ENCODE results near the gene PITPNM1.

Gene PITPNM1

DNA sequence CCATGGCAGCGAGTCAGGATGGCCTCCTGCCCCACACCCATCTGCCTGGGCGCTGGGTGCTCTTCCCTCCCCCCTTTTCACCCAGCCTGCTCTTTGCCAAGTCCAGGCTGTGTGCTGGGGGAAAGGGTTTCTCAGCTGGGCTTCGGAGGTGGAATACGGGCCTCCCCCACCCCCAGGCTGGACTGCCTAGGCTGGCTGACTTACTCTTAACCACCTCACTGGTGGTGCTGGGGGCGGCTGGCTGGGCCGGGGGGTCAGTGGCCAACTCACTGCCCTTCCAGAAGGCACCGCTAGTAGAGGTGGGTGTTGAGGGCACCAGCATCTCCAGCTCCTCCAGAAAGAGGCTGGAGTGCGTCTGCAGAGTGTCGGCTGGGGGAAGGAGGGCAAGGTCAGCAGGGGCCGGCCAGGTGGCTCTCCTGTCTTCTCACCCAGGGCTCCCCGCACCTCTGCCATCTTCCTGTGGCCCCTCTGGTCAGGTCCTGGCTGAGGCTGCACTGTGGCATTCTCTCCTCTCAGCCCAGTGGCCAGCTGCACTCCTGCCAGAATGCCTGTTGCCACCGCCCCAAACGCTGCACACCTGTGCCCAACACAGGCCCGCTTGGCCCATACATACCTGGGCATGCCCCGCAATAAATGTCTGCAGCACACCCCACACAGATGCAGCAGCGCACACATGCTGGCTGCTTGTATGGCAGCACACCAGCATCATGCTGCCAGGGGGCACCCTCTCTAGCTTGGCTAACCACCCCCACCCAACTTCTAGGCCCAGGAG is 9.7 kb downstream of the PITPNM1 start:
- POLR2A ChIA-PET (ENCODE audit: low non-redundant PET), result interaction anchor here (0.7 kb wide), 1 partner anchor 39 kb away, joined by 7 read pairs; no protein-coding TSS in a partner anchor
- no peak for DNase-seq (ENCODE audit: low spot score)
- peak overlapping the region; percentile 28; the same call in 1 of the 2 replicates for H3K27ac ChIP-seq
- CTCF ChIA-PET, result no interaction called here
- TF ChIP-seq, protein P1, sequence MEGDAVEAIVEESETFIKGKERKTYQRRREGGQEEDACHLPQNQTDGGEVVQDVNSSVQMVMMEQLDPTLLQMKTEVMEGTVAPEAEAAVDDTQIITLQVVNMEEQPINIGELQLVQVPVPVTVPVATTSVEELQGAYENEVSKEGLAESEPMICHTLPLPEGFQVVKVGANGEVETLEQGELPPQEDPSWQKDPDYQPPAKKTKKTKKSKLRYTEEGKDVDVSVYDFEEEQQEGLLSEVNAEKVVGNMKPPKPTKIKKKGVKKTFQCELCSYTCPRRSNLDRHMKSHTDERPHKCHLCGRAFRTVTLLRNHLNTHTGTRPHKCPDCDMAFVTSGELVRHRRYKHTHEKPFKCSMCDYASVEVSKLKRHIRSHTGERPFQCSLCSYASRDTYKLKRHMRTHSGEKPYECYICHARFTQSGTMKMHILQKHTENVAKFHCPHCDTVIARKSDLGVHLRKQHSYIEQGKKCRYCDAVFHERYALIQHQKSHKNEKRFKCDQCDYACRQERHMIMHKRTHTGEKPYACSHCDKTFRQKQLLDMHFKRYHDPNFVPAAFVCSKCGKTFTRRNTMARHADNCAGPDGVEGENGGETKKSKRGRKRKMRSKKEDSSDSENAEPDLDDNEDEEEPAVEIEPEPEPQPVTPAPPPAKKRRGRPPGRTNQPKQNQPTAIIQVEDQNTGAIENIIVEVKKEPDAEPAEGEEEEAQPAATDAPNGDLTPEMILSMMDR (conservative IDR thresholded peaks at IDR 0.05; ENCODE audit: low read depth), result no peak

DNA sequence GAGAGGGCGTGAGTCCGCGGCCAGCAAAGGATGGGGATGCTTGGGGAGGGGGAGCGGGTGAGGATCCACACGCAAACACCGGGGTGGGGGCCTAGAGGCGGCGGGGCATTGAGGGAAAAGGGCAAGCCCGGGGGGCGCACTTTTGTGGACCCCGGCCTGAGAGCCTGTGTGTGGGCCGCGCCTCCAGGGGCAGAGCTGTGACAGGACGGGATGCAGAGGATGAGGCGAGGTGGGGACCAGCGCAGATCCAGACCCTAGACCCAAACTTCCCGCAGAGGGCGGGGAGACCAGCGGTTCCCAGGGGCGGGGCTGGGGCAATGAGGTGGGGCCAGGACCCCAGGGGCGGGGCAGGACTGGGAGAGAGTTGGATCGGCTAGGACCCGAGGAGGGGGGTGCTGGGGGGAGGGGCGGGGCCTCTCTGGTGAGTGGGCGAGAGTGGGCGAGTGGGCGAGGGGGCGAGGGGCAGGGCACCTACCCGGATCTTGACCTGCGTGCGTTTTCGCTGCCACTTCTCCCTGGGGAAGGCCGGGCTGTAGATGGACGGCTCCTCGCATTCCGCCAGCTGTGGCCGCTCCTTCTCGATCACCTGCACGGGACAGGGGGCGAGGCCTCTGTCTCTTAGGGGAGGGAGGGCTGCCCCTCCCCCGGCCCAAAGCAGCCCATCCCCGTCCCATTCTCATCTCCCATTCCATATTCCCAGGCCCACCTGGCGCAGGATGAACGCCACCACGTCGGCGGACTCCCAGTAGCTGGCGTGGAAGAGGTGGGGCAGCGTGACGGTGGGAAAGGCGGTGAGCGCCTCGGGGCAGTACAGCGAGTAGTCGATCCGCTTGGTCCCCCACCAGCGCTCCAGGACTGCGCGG is 10.6 kb downstream of the PITPNM1 start:
- CTCF ChIA-PET, result no interaction called here
- no peak for DNase-seq (ENCODE audit: low spot score)

DNA sequence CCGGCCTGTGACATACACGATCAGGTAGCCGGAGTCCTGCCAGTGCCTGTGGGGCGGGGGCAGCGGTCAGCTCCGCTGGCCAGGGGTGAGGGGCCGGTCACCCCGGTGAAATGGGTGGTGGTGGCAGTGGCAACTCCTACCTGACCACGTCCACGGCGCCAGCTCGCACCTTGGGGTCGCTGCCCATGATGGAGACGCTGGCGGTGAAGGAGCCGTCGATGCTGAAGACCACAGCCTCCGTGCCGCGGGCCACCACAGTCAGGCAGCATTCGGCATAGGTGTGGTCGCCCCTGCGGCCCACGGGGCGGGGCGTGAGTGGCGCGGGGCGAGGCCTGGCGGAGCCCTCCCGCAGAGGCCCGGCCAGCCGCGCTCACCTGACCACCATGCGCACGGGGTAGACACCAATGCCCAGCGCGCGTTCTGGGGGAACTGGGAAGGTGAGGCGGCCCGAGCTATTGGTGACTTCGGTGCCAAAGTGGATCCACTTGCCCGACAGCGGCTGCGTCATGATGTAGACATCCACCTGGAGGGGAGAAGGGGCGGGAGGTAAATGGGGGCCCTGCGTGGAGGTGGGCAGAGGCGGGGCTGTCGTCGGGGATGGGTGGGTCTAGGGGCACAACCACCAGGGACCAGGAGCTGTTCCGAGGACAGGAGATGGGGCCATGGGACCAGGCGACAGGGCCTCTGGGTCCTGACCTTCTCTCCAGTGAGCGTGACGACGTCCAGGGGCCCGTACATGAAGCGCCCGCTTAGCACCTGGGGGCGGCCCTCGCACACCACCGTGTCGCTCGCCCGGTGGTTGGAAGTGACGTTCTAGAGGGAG is 11.4 kb downstream of the PITPNM1 start:
- POLR2A ChIA-PET (ENCODE audit: low non-redundant PET), result no interaction called here
- TF ChIP-seq, protein P1 (conservative IDR thresholded peaks at IDR 0.05; ENCODE audit: low read depth), result no peak
- DNase-seq (ENCODE audit: low spot score), result no peak
- CTCF ChIA-PET, result no interaction called here
- no peak overlapping the region for H3K27ac ChIP-seq

More for the DNA sequence above, 10.6 kb downstream of the PITPNM1 start:
- POLR2A ChIA-PET (ENCODE audit: low non-redundant PET), result interaction anchor here (0.7 kb wide), 1 partner anchor 39 kb away, joined by 7 read pairs; no protein-coding TSS in a partner anchor
- H3K27ac ChIP-seq, result no peak overlapping the region
- TF ChIP-seq, protein P1 (conservative IDR thresholded peaks at IDR 0.05; ENCODE audit: low read depth), result no peak

DNA sequence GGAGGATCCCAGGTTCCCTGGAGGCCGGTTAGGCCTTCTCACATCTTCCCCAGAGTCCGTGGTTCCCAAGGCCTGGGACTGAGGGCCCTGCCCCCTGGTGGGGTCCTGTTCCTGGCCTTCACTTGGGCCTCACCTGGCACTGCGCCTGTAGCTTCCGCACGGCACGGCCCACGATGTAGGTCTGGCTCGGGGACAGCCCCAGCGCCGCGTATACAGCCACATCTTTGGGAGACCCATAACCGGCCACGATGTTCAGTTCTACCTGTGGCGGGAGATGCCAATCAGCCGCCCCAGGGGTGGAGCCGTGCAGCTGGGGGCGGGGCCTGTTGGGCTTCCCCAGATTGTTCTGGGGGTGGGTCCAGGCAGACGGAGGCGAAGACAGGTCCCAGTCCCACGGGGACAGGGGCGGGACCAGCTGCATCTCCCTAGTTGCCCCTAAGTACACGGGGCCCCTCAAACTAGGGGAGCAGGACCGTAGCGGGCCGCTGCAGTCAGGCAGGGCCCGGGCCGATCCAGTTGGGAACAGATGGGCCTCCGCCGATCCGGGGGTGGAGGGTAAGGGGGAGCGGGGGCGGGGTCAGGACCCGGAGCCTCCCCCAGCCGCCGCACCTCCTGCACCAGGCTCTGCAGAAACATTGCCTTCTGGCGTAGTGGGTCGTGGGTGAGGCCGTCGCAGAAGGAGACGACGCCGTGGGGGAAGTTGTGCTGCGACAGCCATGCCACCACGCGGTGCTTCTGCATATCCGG is 12.2 kb downstream of the PITPNM1 start:
- DNase-seq (ENCODE audit: low spot score), result no peak

DNA sequence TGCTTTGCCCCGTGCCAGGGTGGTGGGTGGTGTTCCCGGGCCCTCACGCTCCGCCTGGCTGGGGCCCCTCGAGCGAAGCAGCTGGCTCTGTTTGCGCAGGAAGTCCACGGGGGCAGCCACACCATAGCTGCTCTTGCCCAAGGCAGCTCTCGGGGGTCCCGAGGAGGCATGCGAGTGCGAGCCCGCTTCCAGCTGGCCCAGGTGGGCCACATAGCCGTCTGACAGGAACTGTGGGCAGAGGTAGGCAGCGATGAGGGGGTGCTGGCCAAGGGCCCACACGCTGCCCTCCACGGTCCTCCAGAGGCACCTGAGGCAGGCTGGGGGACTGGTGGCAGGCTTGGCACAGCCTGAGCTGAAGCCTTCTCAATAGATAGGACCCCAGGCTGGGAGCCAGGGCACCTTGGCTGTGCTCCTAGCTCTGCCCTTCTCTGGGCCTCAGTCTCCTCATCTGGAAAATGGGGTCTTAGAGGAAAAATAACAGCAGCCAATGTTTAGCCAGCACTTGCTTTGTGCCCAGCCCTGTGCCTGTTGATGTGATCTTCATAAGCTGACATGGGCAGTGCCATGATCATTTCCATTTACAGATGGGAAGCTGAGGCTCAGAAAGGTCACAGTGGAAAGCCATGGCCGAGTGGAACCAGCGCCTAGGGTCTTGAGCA is 13.0 kb downstream of the PITPNM1 start:
- ChIA-PET CTCF (no interaction called here), POLR2A (ENCODE audit: low non-redundant PET) (interaction anchor here (0.7 kb wide), 1 partner anchor 138 kb away, joined by 3 read pairs; no protein-coding TSS in a partner anchor)
- peak overlapping the region; percentile 55 for H3K27ac ChIP-seq
- TF ChIP-seq, protein P1 (conservative IDR thresholded peaks at IDR 0.05; ENCODE audit: low read depth), result no peak
- no peak for DNase-seq (ENCODE audit: low spot score)

More for the DNA sequence above, 12.2 kb downstream of the PITPNM1 start:
- ChIA-PET CTCF (no interaction called here), POLR2A (ENCODE audit: low non-redundant PET) (interaction anchor here (0.7 kb wide), 1 partner anchor 138 kb away, joined by 3 read pairs; no protein-coding TSS in a partner anchor)
- TF ChIP-seq, protein P1 (conservative IDR thresholded peaks at IDR 0.05; ENCODE audit: low read depth), result no peak
- peak overlapping the region; percentile 3; the same call in 1 of the 2 replicates for H3K27ac ChIP-seq

Data from RWPE1 (cell line).